Ureter (tissue), 1 donor: ENCODE results near the gene CTRB1. TPM values are rescaled to one million over a fixed set of nuclear protein-coding genes. Genes with fewer than 3 reads are reported as not detected.
A peak's percentile ranks its signal among the peaks of the same experiment; 100 is the strongest.

Experiments used
- DNase-seq: peaks from one replicate; pipeline ENCODE4 v3.0.0-alpha.2; 2020; ENCODE audit warnings: low spot score
- total RNA-seq: library from RNA; stranded (reverse); gene quantifications from one replicate; pipeline ENCODE4 v1.2.4, GENCODE V29; 2023
- donor health status: DM: yes; HTN: yes; CAD: no.

The CTRB1 gene
- total RNA-seq, 1 donor from 2014 or later: not detected

DNA sequence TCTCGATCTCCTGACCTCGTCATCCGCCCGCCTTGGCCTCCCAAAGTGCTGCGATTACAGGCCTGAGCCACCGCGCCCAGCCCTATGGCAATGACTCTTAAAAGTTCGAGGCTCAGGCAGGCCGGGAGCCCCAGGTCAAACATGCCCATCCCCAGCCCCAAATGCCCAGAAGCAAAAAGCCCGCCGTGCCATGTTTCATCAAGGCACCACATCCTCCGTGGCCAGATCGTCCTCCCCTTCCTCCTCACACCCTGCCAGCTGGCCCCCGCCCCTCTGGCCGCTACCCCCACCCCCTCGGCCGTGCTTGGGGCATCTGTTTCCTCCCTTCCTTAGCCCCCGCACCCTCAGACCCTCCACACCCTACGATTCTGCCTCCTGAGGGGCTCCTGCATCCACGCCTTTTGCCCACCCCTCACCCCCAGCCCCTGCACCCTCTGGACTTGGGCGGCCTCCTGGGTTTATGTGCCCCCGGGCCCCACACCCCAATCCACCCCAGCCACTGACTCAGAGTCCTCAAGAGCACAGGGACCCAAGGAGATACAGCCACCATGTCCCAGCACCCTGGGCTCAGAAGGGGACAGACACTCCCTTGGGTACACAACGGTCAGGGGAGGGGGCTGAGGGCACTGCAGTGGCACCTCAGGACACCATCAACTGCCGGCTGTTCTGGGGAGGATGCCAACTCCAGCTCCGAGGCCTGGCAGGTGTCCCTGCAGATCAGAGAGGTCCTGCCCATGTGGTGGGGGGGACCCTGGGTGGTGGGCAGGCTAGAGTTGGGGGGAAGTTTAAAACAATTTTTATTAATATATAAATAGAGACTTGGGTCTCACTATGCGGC is 7.1 kb downstream of the CTRB1 start:
- no peak for DNase-seq

DNA sequence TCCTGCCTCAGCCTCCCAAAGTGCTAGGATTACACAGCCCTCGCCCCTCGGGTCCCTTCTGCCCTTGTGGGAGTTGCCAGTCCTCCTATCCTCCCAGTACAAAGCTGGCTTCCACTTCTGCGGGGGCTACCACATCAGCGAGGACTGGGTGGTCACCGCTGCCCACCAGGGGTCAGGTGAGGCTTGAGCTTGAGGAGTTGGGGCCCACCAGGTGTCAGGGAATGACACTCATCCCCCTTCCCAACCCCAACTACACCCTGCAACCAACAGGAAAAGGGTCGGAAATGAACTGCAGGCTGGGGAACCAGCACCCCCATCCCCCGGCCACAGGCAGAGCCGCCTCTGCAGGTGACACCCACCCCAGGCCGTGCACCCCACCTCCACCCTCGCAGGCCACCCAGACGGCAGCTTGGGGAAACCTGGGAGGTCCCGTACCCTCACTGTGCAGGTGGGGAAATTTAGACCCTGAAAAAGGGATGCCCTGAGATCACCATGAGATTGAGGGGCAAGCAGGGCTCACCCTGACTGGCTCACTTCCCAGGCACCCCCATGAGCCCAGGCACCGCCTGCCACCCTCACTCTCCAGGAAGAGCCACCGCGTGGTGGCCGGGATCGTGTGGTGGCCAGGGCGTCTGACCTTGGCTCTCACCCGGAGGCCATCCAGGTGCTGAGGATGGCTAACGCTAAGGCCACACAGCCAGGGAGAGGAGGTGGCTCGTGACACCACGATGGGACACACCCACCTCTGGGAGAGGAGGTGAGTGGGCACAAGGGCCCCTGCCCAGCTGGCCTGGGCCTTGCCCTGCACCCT is 8.0 kb downstream of the CTRB1 start:
- no peak for DNase-seq

DNA sequence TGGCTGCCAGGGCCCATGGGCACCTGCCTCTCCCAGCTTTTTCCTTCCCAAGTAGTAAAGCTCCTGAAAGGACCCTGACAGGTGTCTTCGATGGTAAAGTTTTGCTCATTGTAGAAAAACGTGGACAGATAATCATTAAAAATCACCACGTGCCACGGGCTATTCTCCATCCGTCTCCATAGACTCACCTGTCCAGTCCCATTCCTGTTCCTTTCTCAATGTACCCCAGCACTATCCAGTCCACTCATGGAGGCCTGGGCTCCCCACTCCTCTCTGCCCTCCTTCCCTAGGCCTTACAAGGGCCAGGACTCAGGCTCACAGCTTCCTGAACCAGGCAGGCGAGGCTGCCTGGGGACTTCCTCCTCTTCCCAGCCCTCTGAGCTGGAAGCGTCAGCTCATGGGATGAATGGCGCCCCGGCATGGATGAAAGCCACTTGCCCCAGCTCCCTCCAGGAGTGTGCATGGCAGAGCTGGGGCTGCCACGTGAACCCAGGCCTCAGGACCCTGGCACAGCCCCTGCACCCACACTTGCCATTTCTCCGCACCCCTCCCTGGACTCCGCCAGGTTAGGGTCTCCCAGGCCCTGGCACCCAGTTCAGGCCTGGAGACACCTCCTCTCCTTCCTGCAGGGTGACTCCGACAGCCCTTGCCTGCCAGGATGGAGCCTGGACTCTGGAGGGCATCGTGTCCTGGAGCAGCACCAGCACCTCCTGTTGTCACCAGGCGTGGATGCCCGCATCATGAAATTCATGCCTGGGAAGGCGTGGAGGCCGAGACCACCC is 8.8 kb downstream of the CTRB1 start:
- no peak for DNase-seq

DNA sequence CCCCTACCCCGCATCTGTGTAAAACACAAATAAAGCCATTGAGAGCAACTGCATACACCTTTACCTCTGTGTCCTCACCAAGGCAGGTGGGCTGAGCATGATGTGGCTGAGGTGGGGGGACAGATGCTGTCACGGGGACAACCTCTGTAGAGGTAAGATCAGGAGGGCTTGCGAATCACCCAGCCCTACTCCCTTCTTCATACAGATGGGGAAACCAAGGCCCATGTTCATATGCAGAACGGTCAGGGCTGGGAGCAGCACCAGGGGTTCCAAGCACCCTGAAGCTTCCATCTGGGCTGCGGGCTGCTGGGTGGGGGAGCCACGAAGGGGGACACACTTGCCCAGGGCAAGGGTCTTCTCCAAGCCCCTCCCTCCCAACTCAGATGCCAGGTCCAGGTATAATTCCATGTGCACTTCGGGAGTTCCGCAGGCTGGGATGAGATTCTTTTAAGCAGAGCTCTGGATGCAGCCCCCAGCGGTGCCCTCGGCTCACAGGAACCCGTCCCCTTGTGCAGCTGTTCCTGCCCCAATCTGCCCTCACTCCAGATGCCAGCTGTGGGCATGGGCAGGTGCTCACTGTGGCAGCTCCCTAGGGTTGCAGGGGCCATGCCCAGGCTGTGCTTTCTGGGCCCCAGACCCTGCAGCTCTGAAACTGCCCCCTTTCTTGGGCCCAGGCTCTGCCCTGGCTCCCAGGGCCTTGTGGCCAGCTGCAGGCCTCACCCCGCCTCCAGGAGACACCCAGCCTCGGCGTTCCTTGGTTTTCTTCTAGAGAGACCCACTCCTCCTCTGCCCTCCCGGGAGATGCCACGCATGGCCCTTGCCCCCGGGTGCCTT is 9.6 kb downstream of the CTRB1 start:
- no peak for DNase-seq

DNA sequence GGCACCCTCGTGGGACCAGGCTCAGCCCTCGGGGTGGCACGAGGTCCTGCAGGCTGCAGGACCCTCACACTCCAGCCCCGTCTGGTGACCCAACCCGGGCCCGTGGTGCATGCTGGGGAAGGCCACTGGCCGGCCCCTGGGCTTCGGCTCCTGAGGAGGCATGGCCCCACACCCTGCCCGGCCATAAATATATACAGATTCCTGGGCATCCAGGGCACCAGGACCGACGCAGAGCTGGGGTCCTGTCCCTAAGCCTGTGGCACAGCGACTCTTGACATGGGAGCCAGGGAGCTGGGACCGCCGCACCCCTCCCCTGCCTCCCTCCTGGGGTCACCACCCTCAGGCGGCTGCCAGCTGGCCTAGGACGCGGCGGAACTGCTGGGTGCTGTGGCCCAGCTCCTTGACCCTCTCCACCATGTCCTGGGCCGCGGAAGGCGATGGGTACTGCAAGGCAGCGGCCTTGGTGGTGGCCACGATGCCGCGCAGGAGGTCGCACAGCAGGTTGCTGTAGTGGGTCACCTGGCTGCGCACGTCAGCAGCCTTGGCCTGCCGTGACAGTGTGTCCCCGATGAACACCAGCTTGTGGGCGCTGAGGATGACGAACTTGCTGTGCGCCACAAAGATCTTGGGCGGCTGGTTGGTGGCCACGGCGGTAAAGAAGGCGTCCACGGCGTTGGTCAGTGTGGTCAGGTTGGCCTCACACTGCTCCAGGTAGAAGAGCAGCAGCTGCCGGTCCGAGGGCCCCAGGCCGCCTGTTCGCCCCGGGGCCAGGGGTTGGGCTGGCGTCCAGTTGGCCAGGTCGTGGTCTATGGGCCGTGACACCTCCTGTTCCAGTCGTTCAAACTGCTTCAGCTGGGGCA is 10.6 kb downstream of the CTRB1 start:
- no peak for DNase-seq

DNA sequence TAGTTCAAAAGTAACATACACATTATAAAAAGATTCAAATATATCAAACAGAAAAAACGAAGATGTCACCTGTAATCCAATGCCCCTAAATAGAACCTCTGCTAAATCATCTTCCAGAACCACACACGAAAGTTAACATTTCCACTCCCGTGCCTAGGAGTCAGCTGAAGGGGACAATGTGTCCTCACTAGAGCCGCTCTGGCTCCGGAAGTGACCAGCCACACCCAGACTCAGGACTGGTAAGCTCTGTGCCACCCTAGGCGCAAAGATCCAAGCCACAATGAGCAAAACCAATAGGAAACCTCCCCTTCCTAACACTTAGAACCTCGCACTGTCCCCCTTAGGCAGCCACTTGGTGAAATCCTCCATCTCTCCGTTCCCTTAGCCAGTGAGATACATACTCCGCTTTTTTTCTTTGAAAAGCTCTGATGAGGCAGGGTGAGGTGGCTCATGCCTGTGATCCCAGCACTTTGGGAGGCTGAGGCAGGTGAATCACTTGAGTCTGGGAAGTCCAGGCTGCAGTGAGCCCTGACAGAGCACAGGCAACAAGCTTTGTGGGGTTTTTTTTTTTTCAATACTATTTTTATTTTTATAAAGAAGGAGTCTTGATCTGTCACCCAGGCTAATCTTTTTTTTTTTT is 11.8 kb downstream of the CTRB1 start:
- no peak for DNase-seq

DNA sequence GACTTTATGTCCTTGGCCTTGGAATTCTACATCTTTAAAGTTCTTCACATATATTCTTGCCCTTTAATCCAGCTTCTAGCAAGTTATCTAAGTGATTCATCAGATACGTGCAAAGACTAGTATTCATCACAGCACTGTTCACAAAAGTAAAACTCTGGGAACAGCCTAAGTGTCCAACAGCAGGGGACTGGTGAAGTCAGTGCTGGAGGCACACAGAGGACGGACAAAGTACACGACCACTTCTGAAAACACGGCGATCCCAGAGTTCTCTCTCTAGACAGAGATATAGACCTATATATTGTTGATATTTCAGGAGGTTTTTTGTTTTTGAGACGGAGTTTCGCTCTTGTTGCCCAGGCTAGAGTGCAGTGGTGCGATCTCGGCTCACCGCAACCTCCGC is 12.8 kb downstream of the CTRB1 start:
- DNase-seq: no peak

DNA sequence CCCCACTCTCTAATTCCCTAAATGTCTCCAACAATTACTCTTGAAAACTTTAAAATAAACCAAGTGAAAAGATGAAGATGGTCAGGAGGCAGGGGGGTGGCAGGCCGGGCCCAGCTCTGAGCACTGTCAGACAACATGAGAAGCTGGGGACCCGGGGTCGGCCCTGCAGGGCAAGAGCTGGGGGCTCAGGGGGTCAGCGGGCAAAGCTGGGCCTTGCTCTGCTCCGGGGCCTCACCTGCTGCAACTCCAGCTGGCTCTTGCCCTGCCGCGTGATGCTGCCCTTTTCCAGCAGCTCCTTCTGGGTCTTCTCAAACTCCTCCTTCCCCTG is 14.8 kb downstream of the CTRB1 start:
- DNase-seq: no peak

DNA sequence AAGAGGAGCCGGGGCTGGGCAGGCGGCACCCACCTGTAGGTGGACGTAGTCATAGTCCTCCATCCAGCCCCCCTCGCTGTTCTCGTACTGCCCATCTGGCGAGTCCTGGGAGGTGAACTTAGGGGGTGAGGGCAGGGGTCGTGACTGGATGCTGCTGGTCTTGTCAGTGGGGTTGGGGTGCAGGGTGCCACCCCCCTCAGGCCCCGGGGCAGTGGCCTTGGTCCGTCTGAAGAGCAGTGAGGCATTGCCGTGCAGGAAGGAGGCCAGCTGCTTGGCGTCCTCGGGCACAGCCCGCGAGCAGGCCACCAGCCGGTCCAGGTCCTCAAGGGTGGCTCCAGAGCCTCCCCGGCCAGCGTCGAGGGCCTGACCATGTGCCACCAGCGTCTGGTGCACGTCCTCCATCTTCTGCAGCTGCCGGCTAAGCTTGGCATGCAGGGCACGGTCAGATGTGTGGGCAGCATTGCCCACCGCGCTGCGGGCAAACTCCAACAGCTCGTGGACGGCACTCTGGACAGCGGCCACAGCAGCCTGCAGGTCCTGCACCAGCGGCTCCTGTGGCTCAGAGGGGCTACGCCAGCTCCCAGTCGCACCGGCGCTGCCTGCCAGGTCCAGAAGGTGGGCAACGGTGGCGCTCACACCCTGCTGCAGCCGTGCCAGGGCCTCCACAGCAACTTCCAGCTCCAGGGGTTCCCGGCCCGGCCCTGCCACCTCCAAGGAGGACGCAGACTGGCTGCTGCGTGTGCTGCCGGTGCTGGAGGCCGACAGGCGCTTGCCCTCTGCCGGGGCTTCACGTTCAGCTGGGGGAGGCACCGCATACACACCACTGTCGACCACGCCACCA is 16.3 kb downstream of the CTRB1 start:
- DNase-seq: no peak

DNA sequence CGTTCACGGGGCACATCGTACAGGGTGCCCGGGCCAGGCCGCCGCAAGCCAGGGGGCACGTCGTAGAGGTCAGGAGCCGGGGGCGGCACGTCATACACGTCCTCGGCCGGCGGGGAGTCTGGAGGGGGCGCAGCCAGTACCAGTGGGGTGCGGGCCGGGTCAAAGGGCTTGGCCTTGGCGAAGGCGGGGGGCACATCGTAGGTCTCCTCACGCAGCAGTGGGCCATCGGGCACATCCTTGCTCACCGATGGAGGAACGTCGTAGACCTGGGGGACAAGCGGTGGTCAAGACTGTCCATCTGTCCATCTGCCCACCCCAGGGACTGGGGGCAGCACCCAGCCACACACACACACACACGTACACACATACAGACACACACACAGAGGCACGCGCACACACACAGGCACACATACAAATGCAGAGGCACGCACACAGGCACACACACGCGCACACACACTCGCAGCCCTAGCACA is 17.0 kb downstream of the CTRB1 start:
- no peak for DNase-seq

DNA sequence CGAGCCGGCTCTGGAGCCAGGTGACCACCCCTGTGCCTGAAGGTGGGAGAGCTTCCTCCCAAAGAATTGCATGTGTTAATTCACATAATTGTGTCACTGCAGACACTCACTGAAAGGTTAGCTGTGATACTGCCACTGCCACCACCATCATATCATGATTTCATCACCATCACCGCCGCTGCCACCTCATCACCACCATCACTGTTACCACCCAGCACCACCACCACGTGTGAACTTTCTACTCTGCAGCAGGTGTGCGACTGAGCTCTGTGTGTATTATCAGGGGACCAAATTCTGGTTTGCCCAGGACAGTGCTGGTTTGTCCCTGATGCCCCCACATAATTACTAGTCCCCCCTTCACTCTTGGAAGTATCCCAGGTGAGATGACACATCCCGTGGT is 17.4 kb downstream of the CTRB1 start:
- DNase-seq: no peak

DNA sequence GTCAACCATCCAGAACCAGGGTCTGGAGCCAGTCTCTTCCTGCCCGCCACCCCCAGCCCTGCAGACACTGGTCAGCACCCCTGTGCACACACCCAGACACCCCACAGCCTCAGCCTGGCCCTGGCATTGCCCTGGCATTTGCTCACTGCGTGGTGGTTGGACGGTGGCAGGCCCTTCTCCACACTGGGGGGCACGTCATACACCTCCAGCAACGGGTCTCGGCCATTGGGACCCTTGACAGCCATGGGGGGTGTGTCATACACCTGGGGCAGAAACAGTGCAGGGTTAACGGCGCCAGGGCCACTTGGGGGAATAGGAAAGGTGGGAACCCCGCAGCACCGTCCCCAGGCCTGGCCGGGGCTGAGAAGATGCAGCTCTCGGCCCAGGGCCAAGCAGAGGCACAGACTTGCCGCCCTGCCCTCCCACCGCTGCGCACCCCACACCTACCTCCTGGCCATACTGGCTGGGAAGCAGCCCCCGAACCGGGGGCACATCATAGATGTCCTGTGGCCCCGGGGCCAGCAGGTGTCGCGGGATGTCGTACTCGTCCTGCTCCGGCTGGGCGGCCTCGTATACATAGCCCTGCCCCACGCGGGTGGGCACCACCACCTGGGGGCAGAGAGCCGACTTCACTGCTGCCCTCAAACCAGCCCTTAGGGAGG is 18.1 kb downstream of the CTRB1 start:
- DNase-seq: no peak

DNA sequence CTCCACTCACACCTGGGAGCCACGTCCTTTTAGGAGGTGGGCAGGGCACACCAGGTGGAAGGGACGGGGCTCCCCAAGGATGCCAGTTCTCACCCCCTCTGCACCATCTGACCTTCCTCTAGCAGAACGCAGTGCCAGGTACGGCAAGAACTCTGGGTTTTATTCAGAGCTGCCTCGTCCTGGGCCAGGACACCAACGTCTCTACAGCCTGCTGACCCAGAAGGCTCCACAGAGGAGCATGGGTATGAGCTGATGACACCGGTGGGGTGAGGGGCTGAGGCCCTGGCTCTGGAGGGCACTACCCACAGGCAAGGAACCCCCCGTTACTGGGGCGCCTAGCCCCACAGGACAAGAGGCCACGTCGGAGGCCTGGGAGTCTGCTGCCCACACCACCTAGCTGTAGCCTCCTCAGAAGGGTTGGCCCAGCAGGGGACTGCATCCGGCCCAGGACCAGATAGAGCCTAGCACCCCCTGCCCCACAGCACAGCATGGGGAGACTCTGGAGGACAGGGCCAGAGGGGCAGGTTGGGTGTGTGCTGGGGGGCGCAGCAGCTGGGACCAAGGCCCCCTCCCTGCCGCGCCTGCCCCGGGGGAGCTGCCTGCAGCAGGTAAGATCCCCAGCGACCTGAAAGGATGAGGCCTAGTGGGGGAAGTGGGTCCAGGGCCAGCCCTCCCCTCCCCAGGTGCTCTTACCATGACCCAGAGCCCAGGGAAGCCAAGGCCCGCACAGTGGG is 18.8 kb downstream of the CTRB1 start:
- no peak for DNase-seq

DNA sequence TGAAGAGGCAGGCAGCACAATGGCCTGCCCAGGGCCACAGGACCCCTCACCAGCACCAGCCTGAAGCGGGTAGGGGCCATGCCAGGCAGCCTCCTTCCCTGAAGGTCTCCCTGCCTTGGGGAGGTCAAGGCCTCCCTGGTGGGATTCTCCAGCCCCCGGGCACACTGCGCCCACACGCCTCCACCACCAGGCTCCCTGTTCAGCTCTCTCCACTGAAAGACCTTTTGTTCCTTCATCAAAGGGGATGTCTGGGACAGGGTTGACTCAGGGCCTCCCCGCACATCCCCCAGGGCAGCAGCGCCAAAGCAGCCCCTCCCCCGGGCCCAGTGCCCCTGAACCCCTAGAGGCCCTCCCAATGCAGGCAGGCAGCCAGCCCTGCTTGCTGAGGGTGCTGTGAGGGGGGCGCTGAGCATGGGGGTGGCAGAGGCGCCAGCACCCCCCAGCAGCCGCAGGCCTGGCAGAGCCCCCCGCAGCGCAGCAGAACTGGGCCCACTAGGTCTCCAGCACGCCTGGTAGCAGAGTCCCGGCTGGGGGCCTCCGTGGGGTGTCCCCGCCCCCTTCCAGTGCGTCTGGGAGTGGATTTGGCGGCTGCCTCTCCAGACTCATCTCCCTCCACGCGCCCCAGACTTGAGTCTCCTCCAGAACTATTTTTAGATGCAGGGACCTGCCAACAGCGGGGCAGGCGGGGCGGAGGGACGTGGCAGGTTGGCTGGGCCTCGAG is 19.5 kb downstream of the CTRB1 start:
- DNase-seq: peak; percentile 82

DNA sequence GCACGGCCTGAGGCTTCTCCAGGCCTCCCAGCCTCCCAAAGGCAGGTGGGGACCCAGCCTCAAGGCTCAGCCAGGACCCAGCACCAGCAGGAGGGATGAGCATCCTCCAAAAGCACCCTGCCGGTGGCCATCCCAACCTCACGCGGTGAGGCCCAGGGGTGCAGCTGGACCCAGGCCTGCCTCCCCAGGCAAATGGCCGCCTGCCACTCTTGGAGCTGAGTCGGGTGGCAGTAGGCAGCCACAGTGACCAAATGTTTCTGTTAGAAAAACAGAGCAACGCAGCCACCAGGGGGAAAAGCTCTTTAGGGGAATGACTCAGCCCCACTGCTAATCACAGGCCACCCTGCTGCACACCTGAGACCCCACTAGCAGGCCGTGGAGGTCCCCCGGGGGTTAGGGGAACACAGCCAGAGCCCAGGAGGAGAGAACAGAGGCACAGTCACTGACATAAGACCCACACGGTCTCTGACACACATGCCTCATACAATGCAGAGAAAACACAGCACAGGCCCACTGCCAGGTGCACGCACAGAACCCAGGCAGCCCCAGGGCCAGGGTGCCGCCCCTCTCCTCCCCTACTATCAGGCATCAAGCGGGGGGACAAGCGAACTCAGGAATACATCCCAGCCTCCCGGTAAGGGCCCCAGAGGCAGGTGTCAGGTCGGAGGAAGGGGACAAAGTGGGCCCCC is 20.2 kb downstream of the CTRB1 start:
- no peak for DNase-seq

DNA sequence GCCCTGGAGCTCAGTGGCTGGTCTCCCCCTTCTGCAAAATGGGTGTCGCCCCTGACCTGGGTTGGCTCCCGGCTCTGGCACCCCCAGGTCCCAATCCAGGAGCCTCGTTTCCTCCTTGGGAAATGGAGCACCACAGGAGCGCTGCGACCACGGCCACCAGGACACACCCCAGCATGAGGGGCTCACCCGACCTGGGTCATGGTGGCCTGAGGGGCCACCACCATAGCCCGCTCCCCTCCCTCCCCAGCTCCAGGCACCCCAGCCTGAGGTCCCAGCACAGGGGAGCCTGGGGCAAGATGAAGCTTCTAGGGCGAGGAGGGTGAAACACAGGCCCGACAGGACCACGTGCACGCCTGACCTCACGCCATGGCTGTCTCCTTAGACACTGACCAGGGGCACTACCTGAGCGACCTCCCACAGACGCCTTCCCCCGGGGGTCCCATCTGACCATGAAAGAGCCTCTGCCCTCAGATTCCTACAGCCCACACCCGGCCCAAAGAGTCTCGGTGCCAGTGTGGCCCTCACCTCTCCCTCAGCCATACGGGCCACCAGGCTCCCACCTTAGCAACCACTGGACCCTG is 20.8 kb downstream of the CTRB1 start:
- no peak for DNase-seq
